Activated CD4-positive, alpha-beta T cell treated with anti-CD3 and anti-CD28 coated beads, Interleukin-2, amount 10 ng/mL, durations not matched to agents 7 days and 5 days (primary cell): ENCODE results near the gene TGFBRAP1. TPM values are rescaled to one million over a fixed set of nuclear protein-coding genes. Genes with fewer than 3 reads are reported as not detected.
"Not testable (repeated sequence)": the region's sequence is repeated elsewhere in the genome, so short reads cannot be mapped to it uniquely, and the experiment has no call there.

Source experiments
- CTCF ChIA-PET: fragments of 350-600 bp; sonication (Branson Sonifier 250); formaldehyde crosslinking; loops from one replicate; lab custom pipeline; 2021; ENCODE audit warnings: antibody characterized with exemption; lab: Charles Lee
- POLR2A ChIA-PET: fragments of 350-600 bp; sonication (Branson Sonifier 250); formaldehyde crosslinking; loops from one replicate; lab custom pipeline; 2021; ENCODE audit warnings: antibody characterized with exemption; lab: Charles Lee
- DNase-seq: peaks from one replicate; pipeline ENCODE4 v3.0.0-alpha.2; 2020
- H3K27ac Mint-ChIP-seq: one replicate; pipeline ENCODE4 v1.8.0; 2021; ENCODE audit warnings: mild to moderate bottlenecking, moderate library complexity, mixed read lengths
- H3K27me3 Mint-ChIP-seq: one replicate; pipeline ENCODE4 v1.8.0; 2021; ENCODE audit warnings: mixed read lengths
- H3K36me3 Mint-ChIP-seq: one replicate; pipeline ENCODE4 v1.8.0; 2021; ENCODE audit warnings: low read depth, mixed read lengths
- H3K4me1 Mint-ChIP-seq: one replicate; pipeline ENCODE4 v1.8.0; 2021; ENCODE audit warnings: mixed read lengths
- H3K4me3 Mint-ChIP-seq: one replicate; pipeline ENCODE4 v1.8.0; 2021; ENCODE audit warnings: mild to moderate bottlenecking, moderate library complexity, mixed read lengths
- H3K9me3 Mint-ChIP-seq: one replicate; pipeline ENCODE4 v1.8.0; 2021; ENCODE audit warnings: mixed read lengths
- total RNA-seq, 2 experiments: library from RNA; stranded (reverse); gene quantifications; one replicate each; pipeline ENCODE4 v1.2.3, GENCODE V29; 2021

TGFBRAP1 gene
- total RNA-seq, 2 experiments from 2014 or later, result 20.5 to 21.4 TPM

DNA sequence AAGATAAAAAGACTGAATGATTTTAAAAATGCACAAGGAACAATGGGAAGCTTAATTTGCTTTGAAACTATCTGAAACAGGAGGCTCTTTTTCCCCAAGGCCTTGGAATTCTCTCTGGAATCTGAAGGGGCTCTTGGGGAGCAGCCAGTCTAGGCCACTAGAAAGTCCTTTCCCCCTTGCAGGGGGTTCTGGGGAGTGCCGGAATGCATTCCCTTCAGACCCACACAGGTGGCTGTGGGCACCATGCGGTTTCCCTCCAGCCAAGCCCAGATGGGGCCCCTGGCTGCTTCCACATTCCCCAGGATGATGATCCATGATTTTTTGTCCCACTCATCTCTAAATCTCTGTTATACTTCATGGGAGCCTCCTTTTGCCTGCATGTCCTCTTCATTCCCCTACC is 77.3 kb downstream of the TGFBRAP1 start:
- H3K27me3 Mint-ChIP-seq, result no peaks in the 10 kb centered on the region
- no peaks in the 10 kb centered on the region for H3K9me3 Mint-ChIP-seq
- CTCF ChIA-PET, result no interaction called here
- H3K4me3 Mint-ChIP-seq, result no peak overlapping the region
- no peaks in the 10 kb centered on the region for H3K36me3 Mint-ChIP-seq
- POLR2A ChIA-PET, result no interaction called here
- no peak overlapping the region for H3K27ac Mint-ChIP-seq
- DNase-seq, result no peak
- no peaks in the 10 kb centered on the region for H3K4me1 Mint-ChIP-seq

GRCh38 chr2:105251016-105251648 is 78.4 kb downstream of the TGFBRAP1 start:
- H3K27me3 Mint-ChIP-seq, H3K4me1 Mint-ChIP-seq, H3K4me3 Mint-ChIP-seq, H3K9me3 Mint-ChIP-seq, DNase-seq, POLR2A ChIA-PET, H3K27ac Mint-ChIP-seq, H3K36me3 Mint-ChIP-seq, CTCF ChIA-PET: not testable (repeated sequence)

DNA sequence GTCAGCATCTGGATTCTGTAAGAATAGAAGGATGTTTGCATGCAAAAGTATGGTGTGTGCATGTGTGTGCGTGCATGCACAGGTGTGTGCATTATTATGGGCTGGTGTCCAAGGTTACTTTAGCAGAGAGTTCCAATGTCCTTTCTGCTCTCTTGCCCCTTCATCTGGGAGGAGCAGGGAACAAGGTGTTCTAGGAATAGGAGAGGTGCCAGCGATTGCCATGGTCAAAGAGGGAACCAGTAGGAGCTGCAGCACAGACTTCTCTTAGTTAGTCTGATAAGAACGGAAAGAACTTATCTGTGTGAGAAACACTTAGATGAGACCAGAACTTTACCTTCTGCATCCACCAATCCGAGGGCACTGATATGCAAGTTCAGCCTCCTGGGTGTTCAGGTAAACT is 79.6 kb downstream of the TGFBRAP1 start:
- no peaks in the 10 kb centered on the region for H3K9me3 Mint-ChIP-seq
- CTCF ChIA-PET, result no interaction called here
- no peaks in the 10 kb centered on the region for H3K27me3 Mint-ChIP-seq
- no peaks in the 10 kb centered on the region for H3K36me3 Mint-ChIP-seq
- no peak overlapping the region for H3K27ac Mint-ChIP-seq
- POLR2A ChIA-PET, result no interaction called here
- no peak overlapping the region for H3K4me3 Mint-ChIP-seq
- no peak for DNase-seq
- H3K4me1 Mint-ChIP-seq, result no peaks in the 10 kb centered on the region

DNA sequence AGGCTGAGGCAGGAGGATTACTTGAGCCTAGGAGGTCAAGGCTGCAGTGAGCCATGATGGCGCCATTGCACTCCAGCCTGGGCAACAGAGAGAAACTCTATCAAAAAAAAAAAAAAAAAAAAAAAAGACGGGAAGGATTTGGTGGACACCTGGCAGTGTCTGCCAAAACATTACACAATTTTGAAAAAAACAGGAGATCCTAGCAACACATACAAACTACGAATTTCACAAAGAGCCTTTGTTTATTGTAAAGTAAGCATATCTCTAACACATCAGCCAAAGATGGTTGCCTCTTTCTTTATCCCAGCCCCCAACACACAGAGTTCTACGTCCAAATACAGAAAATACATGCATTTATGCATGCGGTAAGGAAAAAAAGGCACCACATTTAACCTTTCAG is 80.4 kb downstream of the TGFBRAP1 start:
- DNase-seq, result no peak
- no peak overlapping the region for H3K27ac Mint-ChIP-seq
- H3K4me3 Mint-ChIP-seq, result no peak overlapping the region
- CTCF ChIA-PET, result no interaction called here
- no peaks in the 10 kb centered on the region for H3K36me3 Mint-ChIP-seq
- H3K27me3 Mint-ChIP-seq, result no peaks in the 10 kb centered on the region
- H3K9me3 Mint-ChIP-seq, result no peaks in the 10 kb centered on the region
- no peaks in the 10 kb centered on the region for H3K4me1 Mint-ChIP-seq
- POLR2A ChIA-PET, result no interaction called here

- Mint-ChIP-seq H3K27ac (no peak overlapping the region), H3K36me3 (no peaks in the 10 kb centered on the region), H3K4me3 (no peak overlapping the region), H3K9me3 (no peaks in the 10 kb centered on the region), H3K4me1 (no peaks in the 10 kb centered on the region), H3K27me3 (no peaks in the 10 kb centered on the region)
- CTCF ChIA-PET, result no interaction called here
- no peak for DNase-seq
- POLR2A ChIA-PET, result no interaction called here
Measured at GRCh38 chr2:105248316-105249070, 81.0 kb downstream of the TGFBRAP1 start.

- Mint-ChIP-seq H3K27me3 (peaks cover under 1% of the 10 kb centered on the region), H3K9me3 (no peaks in the 10 kb centered on the region), H3K4me1 (no peaks in the 10 kb centered on the region), H3K27ac (no peak overlapping the region), H3K4me3 (no peak overlapping the region), H3K36me3 (no peaks in the 10 kb centered on the region)
- ChIA-PET POLR2A (no interaction called here), CTCF (no interaction called here)
- no peak for DNase-seq
Measured at GRCh38 chr2:105244451-105244850, 85.1 kb downstream of the TGFBRAP1 start.

DNA sequence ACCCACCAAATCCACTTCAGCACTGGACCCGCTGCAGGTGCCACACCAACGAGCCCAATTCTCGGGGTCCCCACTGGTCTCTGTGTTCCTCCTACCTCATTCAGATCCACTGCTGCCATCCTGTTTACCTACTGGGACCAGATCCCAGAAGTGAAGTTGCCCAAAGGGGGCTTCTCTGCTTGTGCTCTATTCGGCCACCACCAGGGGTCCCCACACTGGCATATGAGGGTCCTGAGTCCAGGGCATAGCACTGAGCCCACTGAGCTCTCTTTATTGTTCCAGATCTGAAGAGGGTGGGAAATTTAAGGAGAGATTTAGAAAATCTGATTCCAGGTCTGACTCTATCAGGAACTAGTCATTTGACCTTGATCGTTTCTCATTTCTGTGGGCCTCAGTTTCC is 85.6 kb downstream of the TGFBRAP1 start:
- Mint-ChIP-seq H3K4me3 (no peak overlapping the region), H3K36me3 (no peaks in the 10 kb centered on the region), H3K27ac (no peak overlapping the region), H3K27me3 (peaks cover 6% of the 10 kb centered on the region), H3K9me3 (no peaks in the 10 kb centered on the region), H3K4me1 (no peaks in the 10 kb centered on the region)
- POLR2A ChIA-PET, result no interaction called here
- CTCF ChIA-PET, result interaction anchor here (0.6 kb wide), 1 partner anchor 149 kb away, joined by 3 read pairs; no protein-coding TSS in a partner anchor
- DNase-seq, result no peak

DNA sequence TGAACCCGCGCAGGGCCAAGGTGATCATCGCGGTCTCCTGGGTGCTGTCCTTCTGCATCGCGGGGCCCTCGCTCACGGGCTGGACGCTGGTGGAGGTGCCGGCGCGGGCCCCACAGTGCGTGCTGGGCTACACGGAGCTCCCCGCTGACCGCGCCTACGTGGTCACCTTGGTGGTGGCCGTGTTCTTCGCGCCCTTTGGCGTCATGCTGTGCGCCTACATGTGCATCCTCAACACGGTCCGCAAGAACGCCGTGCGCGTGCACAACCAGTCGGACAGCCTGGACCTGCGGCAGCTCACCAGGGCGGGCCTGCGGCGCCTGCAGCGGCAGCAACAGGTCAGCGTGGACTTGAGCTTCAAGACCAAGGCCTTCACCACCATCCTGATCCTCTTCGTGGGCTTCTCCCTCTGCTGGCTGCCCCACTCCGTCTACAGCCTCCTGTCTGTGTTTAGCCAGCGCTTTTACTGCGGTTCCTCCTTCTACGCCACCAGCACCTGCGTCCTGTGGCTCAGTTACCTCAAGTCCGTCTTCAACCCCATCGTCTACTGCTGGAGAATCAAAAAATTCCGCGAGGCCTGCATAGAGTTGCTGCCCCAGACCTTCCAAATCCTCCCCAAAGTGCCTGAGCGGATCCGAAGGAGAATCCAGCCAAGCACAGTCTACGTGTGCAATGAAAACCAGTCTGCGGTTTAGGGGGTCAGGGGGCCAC is 87.1 kb downstream of the TGFBRAP1 start:
- POLR2A ChIA-PET, result no interaction called here
- H3K27ac Mint-ChIP-seq, result no peak overlapping the region
- CTCF ChIA-PET, result no interaction called here
- no peak overlapping the region for H3K4me3 Mint-ChIP-seq
- peaks cover 2% of the 10 kb centered on the region for H3K4me1 Mint-ChIP-seq
- peaks cover 8% of the 10 kb centered on the region for H3K27me3 Mint-ChIP-seq
- H3K36me3 Mint-ChIP-seq, result no peaks in the 10 kb centered on the region
- no peak for DNase-seq
- H3K9me3 Mint-ChIP-seq, result no peaks in the 10 kb centered on the region

GRCh38 chr2:105241443-105241842 is 88.1 kb downstream of the TGFBRAP1 start, which contains the start of gene GPR45:
Gene GPR45, plus strand, starts transcription at chr2:105241743. Its CDS starts 116 bp downstream, at chr2:105241859.
- Mint-ChIP-seq H3K9me3 (no peaks in the 10 kb centered on the region), H3K4me3 (no peak within 1 kb of the TSS)
- CTCF ChIA-PET, result interaction anchor here (0.6 kb wide), 1 partner anchor 15 kb away, joined by 3 read pairs; no protein-coding TSS in a partner anchor

GRCh38 chr2:105239924-105240323 is 89.6 kb downstream of the TGFBRAP1 start:
- Mint-ChIP-seq H3K4me1 (peaks cover 8% of the 10 kb centered on the region), H3K4me3 (no peak overlapping the region), H3K9me3 (no peaks in the 10 kb centered on the region), H3K27me3 (peaks cover 16% of the 10 kb centered on the region), H3K27ac (no peak overlapping the region), H3K36me3 (no peaks in the 10 kb centered on the region)
- POLR2A ChIA-PET, result no interaction called here
- DNase-seq, result no peak
- CTCF ChIA-PET, result interaction anchor here (0.7 to 1.2 kb wide), 3 partner anchors 16 to 125 kb away, joined by 3 to 4 read pairs (median 3); no protein-coding TSS in a partner anchor

More at GRCh38 chr2:105241443-105241842, 88.1 kb downstream of the TGFBRAP1 start, which contains the start of gene GPR45:
- H3K27ac Mint-ChIP-seq, result no peak within 1 kb of the TSS
- DNase-seq, result no peak
- H3K4me1 Mint-ChIP-seq, result peaks cover 4% of the 10 kb centered on the region
- H3K36me3 Mint-ChIP-seq, result no peaks in the 10 kb centered on the region
- POLR2A ChIA-PET, result no interaction called here
- H3K27me3 Mint-ChIP-seq, result peaks cover 13% of the 10 kb centered on the region

DNA sequence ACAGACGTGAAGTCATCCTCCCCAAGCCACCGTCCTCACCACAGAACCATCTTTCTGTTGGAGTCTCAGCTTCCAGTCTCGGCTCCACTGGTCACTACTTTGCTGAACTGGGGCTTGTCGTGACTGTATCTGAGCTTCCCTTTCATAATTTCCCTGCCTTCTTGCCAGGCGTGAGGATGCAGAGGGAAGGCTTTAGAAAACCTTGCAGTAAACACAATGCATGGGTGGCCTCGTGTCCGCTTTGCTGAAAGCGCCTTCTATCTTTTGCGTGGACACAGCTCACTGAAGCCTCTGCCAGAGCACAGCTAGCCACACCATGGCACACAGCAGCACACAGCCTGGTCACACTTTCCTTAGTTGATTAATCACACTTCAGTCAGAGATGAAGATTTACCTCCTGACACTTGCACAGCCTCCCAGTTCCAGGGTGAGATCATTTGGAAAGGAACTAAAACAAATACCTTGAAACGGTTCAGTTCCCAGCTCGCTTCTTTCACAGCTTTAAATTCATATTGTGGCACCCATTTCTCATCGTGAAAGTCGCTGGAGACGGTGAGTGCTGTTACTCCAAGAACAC is 90.8 kb downstream of the TGFBRAP1 start:
- no peak overlapping the region for H3K27ac Mint-ChIP-seq
- POLR2A ChIA-PET, result no interaction called here
- no peaks in the 10 kb centered on the region for H3K36me3 Mint-ChIP-seq
- H3K27me3 Mint-ChIP-seq, result peaks cover 16% of the 10 kb centered on the region
- peaks cover 8% of the 10 kb centered on the region for H3K4me1 Mint-ChIP-seq
- no peak for DNase-seq
- CTCF ChIA-PET, result interaction anchor here (0.6 to 1.1 kb wide), 3 partner anchors 18 to 901 kb away, joined by 3 read pairs; no protein-coding TSS in a partner anchor
- H3K9me3 Mint-ChIP-seq, result no peaks in the 10 kb centered on the region
- no peak overlapping the region for H3K4me3 Mint-ChIP-seq

- H3K4me1 Mint-ChIP-seq, result peaks cover 8% of the 10 kb centered on the region
- no peaks in the 10 kb centered on the region for H3K9me3 Mint-ChIP-seq
- peaks cover 19% of the 10 kb centered on the region for H3K27me3 Mint-ChIP-seq
- H3K4me3 Mint-ChIP-seq, result no peak overlapping the region
- no peak for DNase-seq
- POLR2A ChIA-PET, result no interaction called here
- CTCF ChIA-PET, result interaction anchor here (0.7 to 1.6 kb wide), 2 partner anchors 122 to 127 kb away, joined by 3 to 9 read pairs; no protein-coding TSS in a partner anchor
- H3K27ac Mint-ChIP-seq, result no peak overlapping the region
- H3K36me3 Mint-ChIP-seq, result no peaks in the 10 kb centered on the region
Measured at GRCh38 chr2:105237045-105237765, 92.3 kb downstream of the TGFBRAP1 start.
